Lung (tissue), 12 donors: ENCODE measurements around the gene PTGIS. TPM values are rescaled to one million over a fixed set of nuclear protein-coding genes. Genes with fewer than 3 reads are reported as not detected.
A peak's percentile ranks its signal among the peaks of the same experiment; 100 is the strongest.

Source experiments
- ATAC-seq: fragments of 200-7000 bp; cut with Tn5 transposase; one replicate; pipeline ENCODE4 v1.9.1; 2020; ENCODE audit warnings: moderate number of reproducible peaks; ENCODE audit not compliant: insufficient read depth, low FRiP score
- DNase-seq, 3 donors: peaks; one replicate each; pipeline ENCODE4 v3.0.0-alpha.2; 2013 to 2017
- H3K27ac ChIP-seq, 2 donors: one replicate each; pipeline ENCODE4 v1.5.1; 2013; ENCODE audit warnings: mild to moderate bottlenecking in 2 of 2, moderate library complexity in 2 of 2, control low read depth in 1 of 2, inconsistent platforms in 1 of 2, low read depth in 1 of 2, low read length in 1 of 2
- H3K27me3 ChIP-seq, 3 donors: one replicate each; pipeline ENCODE4 v1.5.1; 2013; ENCODE audit warnings: low read length in 2 of 3; ENCODE audit not compliant: control insufficient read depth in 3 of 3, insufficient read depth in 3 of 3
- H3K36me3 ChIP-seq, 4 donors: one replicate each; pipeline ENCODE4 v1.5.1; 2013; ENCODE audit warnings: low read length in 4 of 4, mild to moderate bottlenecking in 1 of 4, moderate library complexity in 1 of 4; ENCODE audit not compliant: control insufficient read depth in 4 of 4, insufficient read depth in 4 of 4
- H3K4me1 ChIP-seq, 5 donors: one replicate each; pipeline ENCODE4 v1.5.1; 2013; ENCODE audit warnings: low read length in 5 of 5, mild to moderate bottlenecking in 2 of 5, moderate library complexity in 1 of 5; ENCODE audit not compliant: control insufficient read depth in 5 of 5, insufficient read depth in 5 of 5
- H3K4me3 ChIP-seq: one replicate; pipeline ENCODE4 v1.5.1; 2013; ENCODE audit warnings: mild to moderate bottlenecking, control low read depth, moderate library complexity
- H3K9ac ChIP-seq, 2 donors: one replicate each; pipeline ENCODE4 v1.5.1; 2013; ENCODE audit warnings: low read length in 2 of 2, control low read depth in 1 of 2; ENCODE audit not compliant: insufficient read depth in 1 of 2
- H3K9me3 ChIP-seq, 4 donors: one replicate each; pipeline ENCODE4 v1.5.1; 2013; ENCODE audit warnings: low read length in 3 of 4, mild to moderate bottlenecking in 1 of 4, moderate library complexity in 1 of 4; ENCODE audit not compliant: control insufficient read depth in 4 of 4, insufficient read depth in 3 of 4
- WGBS, 2 donors: extraction: QIAGEN DNeasy Blood & Tissue Kit; methylation state at CpG; one replicate each; pipeline ENCODE4 v1.1.7; 2013; 5-methylcytosine and 5-hydroxymethylcytosine counted together
- polyA plus RNA-seq, 2 donors: library from polyadenylated mRNA; stranded (reverse); fragments of 200-250 nt; gene quantifications; one replicate each; pipeline ENCODE4 v1.2.1, GENCODE V29; 2013
- total RNA-seq, 2 donors: library from RNA; depleted of rRNA in 1 of 2; stranded (reverse); fragments of >200 nt in 1 of 2; gene quantifications; one replicate each; pipeline ENCODE4 v1.2.1, GENCODE V29; 2014 to 2021
- TF ChIP-seq, protein P1 (sequence below): IDR thresholded peaks from 2 replicates; pipeline ENCODE4 v1.5.1; 2012; ENCODE audit warnings: mild to moderate bottlenecking; ENCODE audit errors: control extremely low read depth, extremely low read depth
- donor health status: control.
- donor health status: control.
- donor health status: Bipolar disorder and iron deficiency.
- donor health status: healthy.
- donor health status: DM: yes; HTN: yes; CAD: no.

The PTGIS gene
- total and polyA plus RNA-seq, 4 donors, result 5.3 to 43.8 (median 14.9) TPM

DNA sequence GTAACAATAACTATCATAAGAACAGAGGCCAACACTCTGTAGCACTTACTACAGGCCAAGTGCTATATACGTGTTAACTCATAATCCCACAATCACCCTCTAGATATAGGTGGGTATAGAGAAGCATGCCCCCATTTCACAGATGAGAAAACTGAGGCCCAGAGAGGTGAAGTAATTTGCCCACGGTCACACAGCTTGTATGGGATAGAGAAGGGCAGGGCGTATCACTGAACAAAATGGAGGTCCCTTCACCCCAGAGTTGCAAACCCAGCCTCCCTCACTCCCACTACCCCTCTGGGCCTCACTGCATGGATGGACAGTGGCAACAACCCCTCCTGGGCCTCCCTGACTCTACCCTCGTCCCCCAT is 31.8 kb upstream of the PTGIS start:
- Histone ChIP-seq H3K36me3 (no peaks in the 10 kb centered on the region), H3K9ac (no peak overlapping the region), H3K27ac (no peak overlapping the region), H3K4me3 (no peak overlapping the region), H3K9me3 (no peaks in the 10 kb centered on the region), H3K27me3 (no peaks in the 10 kb centered on the region), H3K4me1 (peaks cover 0 to 6% (median 0%) of the 10 kb centered on the region in 5 donors)
- ATAC-seq, result no peak
- no peak for DNase-seq
- TF ChIP-seq, protein P1, sequence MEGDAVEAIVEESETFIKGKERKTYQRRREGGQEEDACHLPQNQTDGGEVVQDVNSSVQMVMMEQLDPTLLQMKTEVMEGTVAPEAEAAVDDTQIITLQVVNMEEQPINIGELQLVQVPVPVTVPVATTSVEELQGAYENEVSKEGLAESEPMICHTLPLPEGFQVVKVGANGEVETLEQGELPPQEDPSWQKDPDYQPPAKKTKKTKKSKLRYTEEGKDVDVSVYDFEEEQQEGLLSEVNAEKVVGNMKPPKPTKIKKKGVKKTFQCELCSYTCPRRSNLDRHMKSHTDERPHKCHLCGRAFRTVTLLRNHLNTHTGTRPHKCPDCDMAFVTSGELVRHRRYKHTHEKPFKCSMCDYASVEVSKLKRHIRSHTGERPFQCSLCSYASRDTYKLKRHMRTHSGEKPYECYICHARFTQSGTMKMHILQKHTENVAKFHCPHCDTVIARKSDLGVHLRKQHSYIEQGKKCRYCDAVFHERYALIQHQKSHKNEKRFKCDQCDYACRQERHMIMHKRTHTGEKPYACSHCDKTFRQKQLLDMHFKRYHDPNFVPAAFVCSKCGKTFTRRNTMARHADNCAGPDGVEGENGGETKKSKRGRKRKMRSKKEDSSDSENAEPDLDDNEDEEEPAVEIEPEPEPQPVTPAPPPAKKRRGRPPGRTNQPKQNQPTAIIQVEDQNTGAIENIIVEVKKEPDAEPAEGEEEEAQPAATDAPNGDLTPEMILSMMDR, result no peak
- WGBS, 2 donors, result 95 to 96% methylated on average over 4 of the region's 4 CpGs

- Histone ChIP-seq H3K9ac (no peak overlapping the region), H3K4me3 (no peak overlapping the region), H3K9me3 (no peaks in the 10 kb centered on the region), H3K4me1 (peaks cover 0 to 13% (median 0%) of the 10 kb centered on the region in 5 donors), H3K27me3 (no peaks in the 10 kb centered on the region), H3K36me3 (no peaks in the 10 kb centered on the region), H3K27ac (no peak overlapping the region)
- TF ChIP-seq, protein P1, result no peak
- ATAC-seq (no peak), DNase-seq (no peak)
- 87 to 98% methylated on average over 4 of the region's 4 CpGs for WGBS, 2 donors
Observed at GRCh38 chr20:49597825-49598395, 30.0 kb upstream of the PTGIS start.

DNA sequence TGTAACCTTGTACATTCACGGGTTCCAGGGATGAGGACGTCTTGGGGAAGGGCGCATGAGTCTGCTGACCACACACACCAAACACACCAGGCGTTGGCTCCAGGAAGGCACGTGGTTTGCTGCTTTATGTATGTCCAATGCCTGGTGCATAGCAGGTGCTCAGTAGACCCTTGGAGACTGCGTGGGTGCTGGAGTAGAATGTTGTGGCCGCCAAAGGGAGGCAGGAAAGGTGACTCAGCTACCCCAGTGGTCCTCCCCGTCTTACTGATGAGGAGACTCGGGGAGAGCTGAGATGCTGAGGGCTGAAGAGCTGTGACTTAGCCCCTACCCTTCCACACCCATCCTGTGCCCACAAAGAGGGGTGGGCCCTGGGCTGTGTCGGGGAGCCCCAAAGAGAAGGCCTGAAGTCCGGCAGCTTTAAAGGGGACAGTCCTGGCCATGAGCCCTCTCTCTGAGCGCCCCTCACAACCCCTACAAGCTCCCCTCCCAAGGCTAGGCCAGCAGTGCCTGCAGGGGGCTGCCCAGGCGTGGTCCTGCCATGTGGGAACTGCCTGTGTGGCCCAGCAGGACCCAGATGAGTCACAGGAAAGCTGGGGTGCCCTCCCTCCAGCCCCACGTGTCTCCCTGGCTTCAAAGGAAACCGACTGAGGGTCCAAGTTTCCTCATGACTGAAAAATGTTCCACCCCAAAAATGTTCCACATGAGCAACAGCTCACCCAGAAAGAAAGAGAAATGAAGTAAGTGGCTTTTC is 28.0 kb upstream of the PTGIS start:
- Histone ChIP-seq H3K4me1 (peaks cover 0 to 17% (median 2%) of the 10 kb centered on the region in 5 donors), H3K36me3 (no peaks in the 10 kb centered on the region), H3K9ac (no peak overlapping the region), H3K27ac (peak overlapping the region in 1 of 2 donors; percentile 11), H3K4me3 (no peak overlapping the region), H3K9me3 (no peaks in the 10 kb centered on the region), H3K27me3 (no peaks in the 10 kb centered on the region)
- TF ChIP-seq, protein P1, result no peak
- WGBS, 2 donors, result 67 to 68% methylated on average over 15 of the region's 15 CpGs
- no peak for DNase-seq
- ATAC-seq, result no peak
